HG02973 (cell line): ENCODE results near the gene TMA16.

ENCODE experiments used
- ATAC-seq: cut with Tn5 transposase; IDR thresholded peaks from one replicate; pipeline ENCODE4 v1.9.1; 2021; ENCODE audit warnings: moderate library complexity; ENCODE audit not compliant: unreplicated experiment

Gene TMA16

DNA sequence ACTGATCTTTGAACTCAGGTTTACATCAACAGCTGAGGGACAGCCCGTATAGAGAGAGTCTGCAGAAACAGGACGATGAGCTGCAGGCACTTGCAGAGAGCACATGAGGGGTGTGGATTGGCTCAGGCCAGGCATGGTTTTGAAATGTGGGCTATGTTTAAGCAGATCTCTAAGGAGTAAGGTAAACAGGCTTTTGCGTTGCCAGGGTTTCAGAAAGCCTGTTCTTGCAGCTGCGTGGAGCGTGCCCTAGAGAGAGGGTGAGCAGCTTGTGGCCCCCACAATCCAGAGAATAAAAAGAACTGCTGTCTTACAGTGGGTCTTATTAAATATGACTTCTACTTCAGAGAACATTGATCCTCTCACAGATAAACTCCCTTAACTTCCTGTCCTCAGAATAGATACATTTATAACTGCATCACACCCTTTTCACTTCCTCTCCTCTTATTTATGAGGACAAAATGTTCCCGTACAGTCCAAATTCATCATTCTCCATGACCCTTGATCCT, 64.1 kb downstream of the TMA16 start:
- peak; percentile 68 for ATAC-seq

DNA sequence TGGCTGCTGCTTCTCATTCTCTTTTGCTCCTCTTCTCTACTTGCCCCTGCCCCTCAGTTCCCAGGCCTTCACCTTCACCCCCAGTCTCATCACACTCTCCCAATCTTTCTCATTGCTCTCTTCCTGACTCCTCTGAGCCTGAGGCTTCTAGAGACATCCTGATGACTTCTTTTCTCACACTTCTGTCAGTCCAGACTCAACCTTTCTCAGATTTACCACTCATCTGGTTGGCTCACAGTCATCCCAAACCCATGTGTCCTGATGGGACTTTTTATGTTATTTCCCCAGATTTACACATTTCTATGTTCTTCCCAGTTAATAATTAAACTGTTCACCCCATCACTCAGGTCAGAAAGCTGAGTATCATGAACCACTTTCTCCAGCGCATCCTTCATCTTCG, 68.0 kb downstream of the TMA16 start:
- peak; percentile 46 for ATAC-seq

DNA sequence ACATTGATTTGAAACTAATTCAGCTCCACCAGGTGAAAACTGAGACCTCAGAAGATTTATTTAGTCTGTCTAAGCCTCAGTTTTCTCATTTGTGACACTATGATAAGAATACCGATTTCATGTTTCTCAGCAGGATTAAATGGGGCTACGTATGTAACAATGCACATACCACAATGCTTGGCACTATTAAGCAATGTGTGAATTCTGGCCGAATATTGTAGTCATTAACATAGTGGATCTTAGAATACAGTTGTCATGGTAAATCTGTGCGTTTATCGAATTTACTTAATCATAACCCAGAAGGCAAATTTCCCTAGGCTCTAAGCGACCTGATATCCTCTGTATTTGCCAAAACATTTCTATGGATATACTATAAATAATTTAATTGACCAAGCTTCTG, 69.1 kb downstream of the TMA16 start:
- no peak for ATAC-seq

DNA sequence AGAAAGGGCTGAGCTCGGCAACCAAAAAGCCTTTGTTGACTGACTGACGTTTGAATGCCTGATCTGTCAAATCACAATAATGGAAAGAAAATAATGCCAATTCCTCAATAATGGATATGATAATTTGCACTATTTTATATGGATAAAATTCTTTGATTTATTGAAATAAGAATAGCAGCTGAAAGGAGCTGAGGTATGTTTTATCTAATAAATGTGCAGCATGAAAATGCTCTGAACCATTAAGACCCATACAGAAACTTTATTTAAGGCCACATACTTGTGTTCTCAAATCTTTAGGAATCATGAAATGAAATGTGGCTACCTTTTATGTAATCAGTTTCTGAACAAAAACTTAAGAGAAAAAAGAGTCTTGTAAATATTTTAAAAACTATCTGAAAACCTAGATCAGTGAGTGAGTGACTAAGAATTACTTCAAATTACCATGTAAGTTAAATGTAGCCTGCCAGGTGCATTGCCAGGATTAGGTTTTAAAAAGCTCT, 69.8 kb downstream of the TMA16 start:
- ATAC-seq: no peak

DNA sequence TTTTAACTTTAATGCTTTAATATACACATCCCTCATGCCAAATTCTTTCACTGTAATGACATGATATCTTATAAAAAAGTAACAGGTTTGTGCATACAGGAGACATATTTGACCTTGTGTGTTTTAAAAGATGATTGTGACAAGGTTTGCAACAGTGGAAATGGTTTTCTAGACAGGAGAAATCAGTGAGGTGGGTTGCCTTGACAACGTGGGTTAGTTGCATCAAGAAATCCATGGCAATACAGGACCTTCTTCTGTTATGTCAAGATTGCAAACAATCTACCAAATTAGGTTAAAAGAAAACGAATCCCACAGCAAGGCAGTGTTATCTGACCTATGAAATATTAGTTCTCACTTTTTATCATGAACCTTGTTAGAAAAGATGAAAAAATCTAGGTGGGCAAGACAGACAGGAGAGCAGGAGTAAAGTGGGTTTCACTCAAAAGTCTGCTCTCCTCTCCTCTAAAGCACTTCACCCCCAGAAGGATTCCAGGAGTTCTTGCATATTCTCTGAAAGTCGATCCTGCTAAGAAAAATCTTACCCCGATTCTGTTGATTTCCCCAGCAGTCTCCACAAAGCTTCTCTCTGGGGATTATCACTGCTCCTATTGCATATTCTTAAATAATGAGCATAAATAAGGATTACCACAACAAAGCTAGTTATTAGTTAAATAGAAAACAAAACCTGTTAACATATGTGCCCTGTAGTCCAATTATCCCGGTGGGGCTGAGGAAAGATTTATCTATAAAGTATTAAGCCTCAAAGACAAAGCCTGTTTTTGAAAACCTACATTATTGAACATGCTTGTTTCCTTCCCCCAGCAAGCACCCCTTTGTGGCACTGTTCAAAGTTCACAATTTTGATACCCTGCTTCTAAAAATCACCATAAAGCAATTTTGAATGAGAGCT, 71.0 kb downstream of the TMA16 start:
- no peak for ATAC-seq

DNA sequence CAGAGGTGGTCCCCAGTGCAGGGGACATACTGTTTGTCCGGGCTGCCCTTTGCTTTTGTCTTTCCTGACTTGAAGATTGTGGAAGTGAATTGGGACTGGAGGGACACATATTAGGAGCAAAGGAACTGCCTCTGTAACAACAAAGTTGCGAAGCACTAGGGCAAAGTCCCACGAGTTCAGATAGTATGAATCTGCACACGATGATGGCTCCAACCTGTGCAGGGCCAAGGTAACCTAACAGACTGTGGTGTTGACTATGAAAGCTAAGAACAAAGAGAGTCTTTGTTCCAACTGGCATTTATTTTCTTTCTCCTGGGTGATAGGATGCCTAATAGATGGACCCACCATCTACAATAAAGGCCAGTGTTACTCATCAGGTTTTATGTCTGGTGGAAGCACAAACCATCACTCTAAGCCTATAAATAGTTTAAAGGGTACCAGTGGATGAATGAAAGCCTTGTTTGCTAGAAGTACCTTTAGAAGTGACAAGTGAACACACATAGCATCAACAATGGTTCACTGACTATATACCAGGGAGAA, 71.8 kb downstream of the TMA16 start:
- ATAC-seq: no peak

DNA sequence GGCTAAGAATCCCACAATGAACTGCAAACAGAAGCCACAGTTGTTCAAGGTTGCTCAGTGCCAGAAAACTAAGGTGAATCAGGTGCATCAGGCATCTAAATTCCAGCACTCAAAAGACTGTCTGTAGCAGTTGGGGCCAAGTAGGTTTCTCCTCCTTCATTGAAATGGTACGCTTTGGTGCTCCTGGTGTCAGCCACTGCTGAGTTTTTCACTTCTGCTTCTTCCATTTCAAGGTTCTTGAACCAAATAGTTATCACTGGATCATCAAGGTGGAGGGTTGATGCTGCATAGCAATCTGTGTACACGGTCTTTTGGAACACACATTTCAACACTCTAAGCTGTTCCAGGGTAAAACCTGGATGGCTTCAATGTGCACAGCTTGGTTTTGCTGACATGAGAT, 74.4 kb downstream of the TMA16 start:
- ATAC-seq: peak; percentile 95
